Epithelial cell of esophagus (primary cell): ENCODE measurements around the gene SRRD.

Source experiments
- DNase-seq: peaks from one replicate; pipeline ENCODE4 v3.0.0; 2010; ENCODE audit warnings: low read depth
- H3K4me3 ChIP-seq: 2 replicates; pipeline ENCODE4 v1.5.1; 2011; ENCODE audit warnings: mild to moderate bottlenecking, low read length, control low read depth
- CTCF ChIP-seq: IDR thresholded peaks from 2 replicates; pipeline ENCODE4 v1.5.1; 2011; ENCODE audit warnings: low read depth, mild to moderate bottlenecking, low read length, control low read depth, inconsistent platforms; ENCODE audit not compliant: insufficient read depth; ENCODE audit errors: missing control alignments

The SRRD gene

GRCh38 chr22:26442086-26442756 lies 41.5 kb upstream of the SRRD start:
- DNase-seq: peak; percentile 34

GRCh38 chr22:26443901-26444690 lies 39.6 kb upstream of the SRRD start:
- TF ChIP-seq CTCF: no peak
- H3K4me3 ChIP-seq: no peak overlapping the region
- DNase-seq: no peak

More at GRCh38 chr22:26442086-26442756, 41.5 kb upstream of the SRRD start:
- no peak overlapping the region for H3K4me3 ChIP-seq
- no peak for TF ChIP-seq CTCF

- no peak for TF ChIP-seq CTCF
- H3K4me3 ChIP-seq: no peak overlapping the region
- no peak for DNase-seq
Observed at GRCh38 chr22:26444777-26445176, 38.9 kb upstream of the SRRD start.

GRCh38 chr22:26445577-26446275 lies 38.0 kb upstream of the SRRD start:
- no peak for TF ChIP-seq CTCF
- DNase-seq: no peak
- H3K4me3 ChIP-seq: no peak overlapping the region

- DNase-seq: no peak
- no peak for TF ChIP-seq CTCF
Observed at GRCh38 chr22:26446808-26447515, 36.7 kb upstream of the SRRD start.

GRCh38 chr22:26447584-26448329 lies 35.9 kb upstream of the SRRD start:
- no peak for TF ChIP-seq CTCF
- DNase-seq: no peak
- H3K4me3 ChIP-seq: no peak overlapping the region

More at GRCh38 chr22:26446808-26447515, 36.7 kb upstream of the SRRD start:
- H3K4me3 ChIP-seq: no peak overlapping the region
